ENCODE data around the gene VANGL1. TPM values are rescaled to one million over a fixed set of nuclear protein-coding genes. Genes with fewer than 3 reads are reported as not detected.

Gene VANGL1
- total and polyA plus RNA-seq, 2 of the 4 experiments (the other 2 are of a cell fraction): 6.1 to 6.7 TPM

GRCh38 chr1:115690972-115691371 lies 49.2 kb downstream of the VANGL1 start:
- H4K20me1 ChIP-seq (ENCODE audit: insufficient read depth, low read length): no peaks in the 10 kb centered on the region
- no peak overlapping the region for H3K4ac ChIP-seq (ENCODE audit: low read depth, low read length)
- H3K27ac ChIP-seq (ENCODE audit: insufficient read depth, low read length): no peak overlapping the region
- no peak overlapping the region for H2BK20ac ChIP-seq (ENCODE audit: low read depth, low read length)
- H3K79me1 ChIP-seq (ENCODE audit: low read depth in 1 of 2, low read length in 2 of 2): no peaks in the 10 kb centered on the region
- H3K9me1 ChIP-seq (ENCODE audit: insufficient read depth, low read length): peaks cover 5% of the 10 kb centered on the region; the same call in 1 of the 2 replicates
- no peak overlapping the region for H2BK120ac ChIP-seq (ENCODE audit: low read depth, low read length)
- H3K56ac ChIP-seq (ENCODE audit: extremely low read depth, insufficient read depth, low read length): no peak overlapping the region
- H3K18ac ChIP-seq (ENCODE audit: low read depth, low read length): no peak overlapping the region
- H4K8ac ChIP-seq (ENCODE audit: low read depth in 2 of 2, low read length in 2 of 2): no peak overlapping the region
- no peak overlapping the region for H2AK9ac ChIP-seq (replicated peaks; ENCODE audit: low read depth, low read length, poor library complexity)
- H2BK5ac ChIP-seq (ENCODE audit: low read depth, low read length, poor library complexity, severe bottlenecking): no peak overlapping the region
- no CpG with 5 or more reads among the region's 8 CpGs for WGBS, 2 experiments (ENCODE audit: extremely low coverage in 2 of 2, insufficient read length in 1 of 2)
- H3K23ac ChIP-seq (ENCODE audit: low read depth, low read length): no peak overlapping the region
- ChIA-PET CTCF (interaction anchor here (0.9 kb wide), 2 partner anchors 16 kb away, joined by 3 to 6 read pairs; no protein-coding TSS in a partner anchor), POLR2A (ENCODE audit: unreplicated experiment) (no interaction called here)
- H3K14ac ChIP-seq (replicated peaks; ENCODE audit: low read depth, low read length): no peak overlapping the region
- H3K4me2 ChIP-seq (ENCODE audit: low read depth, low read length): no peak overlapping the region
- no peaks in the 10 kb centered on the region for H3K27me3 ChIP-seq (ENCODE audit: control insufficient read depth, insufficient read depth, low read length)
- no peaks in the 10 kb centered on the region for H3K4me1 ChIP-seq (ENCODE audit: control insufficient read depth, insufficient read depth, low read length)
- no peak overlapping the region for H2BK15ac ChIP-seq (ENCODE audit: low read depth, low read length)
- no peak overlapping the region for H2AK5ac ChIP-seq (ENCODE audit: low read depth, low read length)
- TF ChIP-seq BHLHE40 (IDR thresholded peaks at IDR 0.05; ENCODE audit: low read depth, low read length) (no peak), FOS (IDR thresholded peaks at IDR 0.05; ENCODE audit: low read depth, low read length) (no peak), CTCF (conservative IDR thresholded peaks at IDR 0.05; ENCODE audit: low read depth, low read length) (no peak), RFX5 (IDR thresholded peaks at IDR 0.05; ENCODE audit: low read depth, low read length) (no peak), NFE2L2 (IDR thresholded peaks at IDR 0.05; ENCODE audit: low read depth, low read length) (no peak), MXI1 (IDR thresholded peaks at IDR 0.05; ENCODE audit: borderline replicate concordance, low read depth, low read length) (no peak), MAZ (IDR thresholded peaks at IDR 0.05; ENCODE audit: borderline replicate concordance, low read depth, low read length) (no peak), RAD21 (IDR thresholded peaks at IDR 0.05; ENCODE audit: low read length) (no peak)
- no peak overlapping the region for H3K9ac ChIP-seq (ENCODE audit: low read depth, low read length)
- BruUV-seq (replicated peaks): no TSS peak
- H4K5ac ChIP-seq (ENCODE audit: low read depth, low read length): no peak overlapping the region
- H3K36me3 ChIP-seq (ENCODE audit: control insufficient read depth, insufficient read depth, low read length): peaks cover 21% of the 10 kb centered on the region
- no peak overlapping the region for H3K4me3 ChIP-seq (ENCODE audit: insufficient read depth, low read depth, low read length)
- dilution Hi-C loops (cut with HindIII; ENCODE audit: low sequenced_read_pairs, unreplicated experiment): no loop called here
- H4K91ac ChIP-seq (ENCODE audit: insufficient read depth, low read depth, low read length): no peak overlapping the region
- intact Hi-C loops (cut with micrococcal nuclease): no loop called here
- in situ Hi-C loops (cut with MboI; ENCODE audit: low sequenced_read_pairs): no loop called here
- DNase-seq: no peak
- ATAC-seq (ENCODE audit: low read depth): no peak
- no peak overlapping the region for H2AFZ ChIP-seq (replicated peaks; ENCODE audit: low read length, poor library complexity)
- no peaks in the 10 kb centered on the region for H3K9me3 ChIP-seq (ENCODE audit: control insufficient read depth, insufficient read depth, low read length)
